PC-9 (cell line): ENCODE results near the gene BRSK2.

Experiments
- CTCF ChIP-seq: fragments of 200-600 bp; sonication (generic); conservative IDR thresholded peaks from 2 replicates; pipeline ENCODE4 v1.6.1; 2017; ENCODE audit warnings: mixed run types, antibody characterized with exemption, mild to moderate bottlenecking, moderate library complexity
- EZH2 ChIP-seq: fragments of 200-600 bp; sonication (generic); IDR thresholded peaks from 2 replicates; pipeline ENCODE4 v1.8.0; 2017; ENCODE audit warnings: antibody characterized with exemption, low read depth

DNA sequence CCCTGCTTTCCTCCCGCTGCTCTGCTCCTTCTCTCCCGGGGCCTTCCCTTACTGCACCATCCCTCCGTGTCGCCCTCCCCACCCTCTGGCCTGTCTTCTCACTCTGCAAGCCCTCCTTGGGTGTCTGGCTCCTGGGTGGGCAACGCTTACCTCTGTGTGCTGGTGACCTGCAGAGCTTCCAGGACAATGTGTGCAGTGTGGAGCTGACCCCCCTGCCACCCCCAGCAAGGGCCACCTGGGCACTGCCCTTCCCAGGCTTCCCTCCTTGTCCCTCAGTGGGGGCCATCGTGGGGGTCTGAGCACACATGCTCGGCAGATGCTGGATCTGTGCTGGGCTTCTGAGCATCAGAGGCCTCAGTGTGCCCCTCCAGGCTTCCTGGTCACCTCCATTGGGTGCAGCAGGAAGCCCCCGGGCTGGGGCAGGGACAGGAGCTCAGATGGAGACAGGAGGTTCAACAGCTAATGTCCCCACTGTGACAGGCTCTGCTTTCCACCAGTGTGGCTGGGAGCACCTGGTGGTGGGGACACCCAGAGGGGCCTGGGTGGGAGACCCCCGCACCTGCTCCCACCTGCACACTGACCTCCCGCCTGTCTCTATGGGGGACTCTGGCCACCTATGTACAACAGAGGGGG lies 7.8 kb upstream of the BRSK2 start:
- TF ChIP-seq CTCF, result no peak
- no peak for TF ChIP-seq EZH2
